ENCODE results near the gene ROCK2.

The ROCK2 gene

GRCh38 chr2:11310212-11310611 lies 34.2 kb downstream of the ROCK2 start:
- no peak for DNase-seq (ENCODE audit: low read depth)

DNA sequence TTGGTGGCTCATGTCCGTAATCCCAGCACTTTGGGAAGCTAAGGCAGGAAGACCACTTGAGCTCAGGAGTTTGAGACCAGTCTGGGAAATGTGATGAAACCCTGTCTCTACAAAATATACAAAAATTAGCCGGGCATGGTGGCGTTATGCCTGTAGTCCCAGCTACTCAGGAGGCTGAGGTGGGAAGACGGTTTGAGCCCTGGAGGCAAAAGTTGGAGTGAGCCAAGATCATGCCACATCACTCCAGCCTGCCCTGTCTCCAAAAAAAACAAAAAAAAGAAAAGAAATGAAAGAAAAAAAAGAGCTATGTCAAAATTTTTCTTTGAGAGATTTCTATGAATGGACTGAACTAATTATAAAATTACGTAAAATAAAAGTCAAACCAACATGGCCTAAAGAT lies 34.7 kb downstream of the ROCK2 start:
- DNase-seq (ENCODE audit: low read depth), result no peak

GRCh38 chr2:11307764-11308415 lies 36.5 kb downstream of the ROCK2 start:
- DNase-seq (ENCODE audit: low read depth), result no peak

- no peak for DNase-seq (ENCODE audit: low read depth)
Measured at GRCh38 chr2:11305958-11306357, 38.5 kb downstream of the ROCK2 start.

GRCh38 chr2:11305338-11305737 lies 39.1 kb downstream of the ROCK2 start:
- DNase-seq (ENCODE audit: low read depth), result no peak

DNA sequence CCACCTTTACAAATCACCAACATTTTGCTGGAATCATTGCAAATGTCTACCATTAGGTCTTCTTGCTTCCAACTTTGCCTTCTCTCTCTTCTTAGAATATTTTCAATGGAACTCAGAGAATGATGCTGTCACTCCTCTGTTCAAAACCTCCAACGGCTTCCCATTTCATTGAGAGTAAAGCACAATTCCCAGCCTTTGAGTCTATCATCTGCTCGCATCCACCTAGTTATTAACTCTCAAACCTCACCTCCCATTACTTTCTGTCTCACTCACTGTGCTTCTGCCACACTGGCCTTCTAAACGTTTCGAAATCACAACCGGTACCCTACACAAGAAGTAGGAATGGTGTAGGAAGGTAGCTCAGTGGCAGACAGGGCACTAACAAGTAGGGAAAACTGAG lies 40.0 kb downstream of the ROCK2 start:
- no peak for DNase-seq (ENCODE audit: low read depth)

- no peak for DNase-seq (ENCODE audit: low read depth)
Measured at GRCh38 chr2:11303290-11304013, 41.0 kb downstream of the ROCK2 start.

DNA sequence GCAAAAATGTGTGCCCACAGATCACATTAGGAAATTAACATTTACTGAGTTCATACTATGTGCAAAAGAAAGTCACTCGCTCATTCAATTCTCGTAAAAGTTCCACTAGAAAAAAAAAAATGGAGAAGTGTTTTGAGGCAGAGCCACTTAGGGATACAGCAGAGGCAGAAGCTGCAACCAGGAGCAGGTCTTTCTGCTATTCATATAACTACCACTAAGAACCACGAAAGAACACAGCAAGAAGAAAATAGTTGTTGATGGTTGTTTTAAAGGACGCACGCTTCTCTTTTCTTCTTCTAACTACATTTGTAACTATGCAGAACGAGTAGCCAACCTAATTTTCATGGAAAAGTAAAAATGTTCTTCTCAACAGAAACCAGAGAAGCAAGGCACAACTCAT lies 45.0 kb downstream of the ROCK2 start:
- DNase-seq (ENCODE audit: low read depth), result no peak

DNA sequence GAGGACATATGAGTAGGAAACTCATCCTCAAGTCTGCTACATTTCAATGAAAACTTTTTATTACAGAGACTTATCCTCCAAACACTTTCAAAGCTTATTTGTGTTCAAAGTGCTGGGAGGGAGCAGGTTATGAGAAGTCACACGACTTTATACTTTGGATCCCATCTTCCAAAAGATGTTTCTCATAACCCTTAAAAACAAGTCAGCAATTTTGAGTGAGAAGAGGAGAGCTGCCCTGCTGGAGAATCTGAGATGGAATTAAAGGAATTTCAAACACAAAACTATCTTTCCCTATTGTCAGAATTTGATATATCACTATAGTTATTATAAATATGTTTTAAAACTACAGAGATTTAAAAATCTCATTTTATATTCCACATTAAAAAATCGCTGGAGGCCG lies 45.8 kb downstream of the ROCK2 start:
- DNase-seq (ENCODE audit: low read depth), result no peak

DNA sequence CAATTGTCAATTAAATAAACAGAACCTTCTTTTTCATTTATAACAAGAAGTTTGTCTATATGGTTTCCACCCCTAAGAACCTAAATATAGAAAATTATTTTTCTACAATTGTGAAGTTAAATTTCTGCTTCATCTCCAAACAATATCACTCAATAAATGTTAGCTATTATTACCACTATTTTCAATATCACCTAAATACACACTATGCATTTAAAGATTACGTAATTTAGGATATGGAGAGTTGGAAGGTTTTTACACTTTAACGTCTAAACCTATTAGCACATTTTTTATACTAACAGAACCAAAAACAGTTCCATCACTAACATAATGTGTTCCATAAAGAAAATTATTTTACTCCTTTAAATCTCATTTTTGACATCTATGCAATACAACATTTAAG lies 48.0 kb downstream of the ROCK2 start:
- no peak for DNase-seq (ENCODE audit: low read depth)

DNA sequence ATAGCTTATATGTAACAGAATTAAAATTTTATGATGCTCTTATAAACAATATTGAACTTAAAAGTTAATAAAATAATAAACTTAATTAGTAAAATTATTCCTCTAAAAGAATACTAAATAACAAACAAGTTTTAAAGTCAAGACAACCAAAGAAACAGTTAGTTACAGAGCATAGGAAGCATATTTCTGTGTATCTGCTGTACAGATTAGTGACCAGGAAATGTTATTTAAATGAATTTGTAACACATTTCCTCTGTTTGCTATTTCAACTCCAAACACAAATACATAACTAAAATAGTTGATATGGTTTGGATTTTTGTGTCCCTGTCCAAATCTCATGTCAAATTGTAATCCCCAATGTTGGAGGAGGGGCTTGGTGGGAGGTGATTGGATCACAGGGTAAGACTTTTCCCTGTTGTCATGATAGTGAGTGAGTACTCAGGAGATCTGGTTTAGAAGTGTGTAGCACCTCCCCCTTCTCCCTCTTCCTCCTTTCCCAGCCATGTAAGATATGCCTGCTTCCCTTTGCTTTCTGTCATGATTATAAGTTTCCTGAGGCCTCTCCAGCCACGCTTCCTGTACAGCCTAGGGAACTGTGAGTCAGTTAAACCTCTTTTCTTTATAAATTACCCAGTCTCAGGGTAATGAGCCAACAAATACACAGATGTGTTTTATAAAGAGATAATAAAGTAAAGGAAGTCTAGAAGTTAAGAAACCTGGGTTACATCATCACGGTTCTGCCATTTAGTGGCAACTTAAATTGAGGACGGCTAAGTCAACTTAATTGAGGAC lies 51.8 kb downstream of the ROCK2 start:
- DNase-seq (ENCODE audit: low read depth), result no peak

DNA sequence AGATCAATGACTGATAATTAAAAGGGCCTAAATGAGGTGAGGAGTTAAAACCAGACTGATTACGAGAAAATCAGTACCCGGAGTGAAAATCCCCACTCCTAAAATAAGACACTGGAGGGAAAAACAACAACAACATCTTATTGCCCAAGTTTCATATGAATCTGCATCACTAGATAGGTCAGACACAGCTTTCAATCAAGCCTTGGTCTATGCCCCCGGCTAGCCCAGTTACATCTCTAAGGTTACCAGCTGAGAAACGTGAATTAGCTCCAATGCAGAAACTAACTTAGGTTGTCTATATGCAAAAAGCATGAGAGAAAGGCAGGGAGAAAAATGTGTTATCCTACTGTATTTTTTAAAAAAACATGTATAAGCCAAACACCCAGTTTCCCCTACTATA lies 53.7 kb downstream of the ROCK2 start:
- no peak for DNase-seq (ENCODE audit: low read depth)

- no peak for DNase-seq (ENCODE audit: low read depth)
Measured at GRCh38 chr2:11290211-11290610, 54.2 kb downstream of the ROCK2 start.

DNA sequence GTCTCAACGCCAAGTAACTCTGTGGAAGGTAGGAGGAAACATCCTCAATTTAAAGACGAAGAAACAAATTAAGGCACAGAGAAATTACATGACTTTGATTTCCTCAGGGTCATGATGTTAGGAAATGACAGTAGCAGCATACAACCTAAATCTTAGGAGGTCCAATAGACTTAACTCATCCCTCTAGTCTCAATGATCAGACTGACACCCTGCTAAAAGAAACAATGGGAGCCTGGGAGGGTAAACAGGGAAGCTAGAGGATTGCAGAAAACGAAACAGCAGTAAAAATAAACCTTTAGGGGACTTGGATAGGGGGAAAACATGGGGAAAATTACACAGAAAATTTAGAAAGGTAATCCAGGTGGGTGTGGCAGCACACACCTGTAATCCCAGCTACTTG lies 56.0 kb downstream of the ROCK2 start:
- DNase-seq (ENCODE audit: low read depth), result no peak

DNA sequence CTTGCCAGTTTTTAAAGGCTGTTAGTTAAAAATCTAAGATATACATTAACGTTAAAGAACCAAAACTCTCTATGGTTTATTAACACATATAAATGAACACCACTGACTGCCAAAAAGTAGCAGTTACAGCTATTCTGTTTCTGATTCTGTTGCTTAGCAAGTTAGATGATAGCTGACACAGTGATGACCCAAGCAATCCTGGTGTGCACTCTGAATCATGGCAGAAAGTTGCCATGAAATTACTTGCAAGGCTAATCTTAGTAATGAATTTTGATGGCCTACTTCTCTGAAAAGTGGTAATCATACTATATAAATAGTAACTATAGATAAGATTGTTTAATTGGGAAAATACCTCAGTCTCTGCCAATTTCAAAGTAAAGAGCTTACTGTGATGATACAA lies 57.7 kb downstream of the ROCK2 start:
- DNase-seq (ENCODE audit: low read depth), result no peak

GRCh38 chr2:11286323-11286722 lies 58.1 kb downstream of the ROCK2 start:
- no peak for DNase-seq (ENCODE audit: low read depth)

GRCh38 chr2:11285499-11285898 lies 58.9 kb downstream of the ROCK2 start:
- no peak for DNase-seq (ENCODE audit: low read depth)

GRCh38 chr2:11281186-11281585 lies 63.2 kb downstream of the ROCK2 start:
- DNase-seq (ENCODE audit: low read depth), result no peak

GRCh38 chr2:11280713-11281112 lies 63.7 kb downstream of the ROCK2 start:
- no peak for DNase-seq (ENCODE audit: low read depth)

DNA sequence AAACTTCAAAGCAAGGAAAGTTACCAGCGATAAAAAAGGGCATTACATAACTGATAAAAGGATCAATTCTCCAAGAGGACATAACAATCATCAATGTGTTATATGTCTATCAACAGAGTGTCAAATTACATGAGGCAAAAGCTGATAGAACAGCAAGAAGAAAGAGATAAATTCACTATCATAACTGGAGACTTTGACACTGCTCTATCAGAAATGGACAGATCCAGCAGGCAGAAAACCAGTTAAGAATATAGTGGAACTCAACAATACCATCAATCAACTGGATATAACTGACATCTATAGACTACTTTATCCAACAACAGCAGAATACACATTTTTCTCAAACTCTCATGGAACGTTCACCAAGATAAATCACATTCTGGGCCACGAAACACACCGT lies 65.0 kb downstream of the ROCK2 start:
- no peak for DNase-seq (ENCODE audit: low read depth)

DNA sequence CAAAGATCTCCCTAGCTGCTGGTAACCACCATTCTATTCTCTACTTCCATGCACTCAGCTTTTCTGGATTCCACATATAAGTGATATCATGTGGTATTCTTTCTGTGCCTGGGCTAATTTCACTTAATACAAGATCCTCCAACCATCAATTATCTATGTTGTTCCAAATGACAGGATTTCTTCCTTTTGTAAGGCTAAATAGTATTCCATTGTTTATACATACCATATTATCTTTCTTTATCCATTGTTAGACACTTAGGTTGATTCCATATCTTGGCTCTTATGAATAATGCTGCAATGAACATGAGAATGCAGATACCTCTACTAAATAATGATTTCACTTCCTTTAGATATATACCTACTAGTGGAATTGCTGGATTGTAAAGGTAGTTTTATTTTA lies 66.2 kb downstream of the ROCK2 start:
- DNase-seq (ENCODE audit: low read depth), result no peak

- no peak for DNase-seq (ENCODE audit: low read depth)
Measured at GRCh38 chr2:11275910-11276309, 68.5 kb downstream of the ROCK2 start.

GRCh38 chr2:11270891-11271290 lies 73.5 kb downstream of the ROCK2 start:
- no peak for DNase-seq (ENCODE audit: low read depth)
